IMR-90 (cell line): ENCODE data around the gene LAMC3. TPM values are rescaled to one million over a fixed set of nuclear protein-coding genes. Genes with fewer than 3 reads are reported as not detected.

Experiments
- ATAC-seq: fragments of 200-7000 bp; cut with Tn5 transposase; 2 replicates; pipeline ENCODE4 v1.9.1; 2020; ENCODE audit warnings: low read depth, mild to moderate bottlenecking, moderate library complexity
- BruUV-seq: library from RNA; stranded (reverse); fragments of 400-500 nt; replicated peaks from 2 replicates; lab custom pipeline; 2021; lab: Mats Ljungman, UMichigan
- CTCF ChIA-PET: fragments of 300-600 bp; formaldehyde crosslinking; extraction: SDS; loops from one replicate; lab custom pipeline; 2021; ENCODE audit warnings: antibody characterized with exemption; lab: Yijun Ruan, JAX
- POLR2A ChIA-PET: fragments of 300-600 bp; sonication (Branson Sonifier 250); formaldehyde crosslinking; loops from one replicate; lab custom pipeline; 2022; ENCODE audit warnings: antibody characterized with exemption; ENCODE audit not compliant: unreplicated experiment; lab: Charles Lee
- DNase-seq: peaks from one replicate; pipeline ENCODE4 v3.0.0; 2013
- H2AFZ ChIP-seq: replicated peaks from 2 replicates; pipeline ENCODE3; 2013; ENCODE audit warnings: low read length, mild to moderate bottlenecking; ENCODE audit not compliant: poor library complexity
- H2AK5ac ChIP-seq: 2 replicates; pipeline ENCODE4 v1.6.1; 2013; ENCODE audit warnings: low read depth, low read length, inconsistent platforms
- H2AK9ac ChIP-seq: replicated peaks from 2 replicates; pipeline ENCODE3; 2013; ENCODE audit warnings: mild to moderate bottlenecking, low read depth, low read length, moderate library complexity; ENCODE audit not compliant: poor library complexity
- H2BK120ac ChIP-seq: 2 replicates; pipeline ENCODE4 v1.6.1; 2013; ENCODE audit warnings: low read depth, low read length, inconsistent platforms
- H2BK15ac ChIP-seq: 3 replicates; pipeline ENCODE4 v1.6.1; 2013; ENCODE audit warnings: low read depth, low read length, inconsistent platforms
- H2BK20ac ChIP-seq: 2 replicates; pipeline ENCODE4 v1.6.1; 2013; ENCODE audit warnings: low read depth, mild to moderate bottlenecking, inconsistent platforms, low read length, moderate library complexity
- H2BK5ac ChIP-seq: 2 replicates; pipeline ENCODE4 v1.6.1; 2013; ENCODE audit warnings: mild to moderate bottlenecking, low read depth, low read length, inconsistent platforms; ENCODE audit not compliant: poor library complexity, severe bottlenecking
- H3K14ac ChIP-seq: replicated peaks from 2 replicates; pipeline ENCODE4 v1.6.1; 2013; ENCODE audit warnings: low read depth, low read length, inconsistent platforms
- H3K18ac ChIP-seq: 2 replicates; pipeline ENCODE4 v1.6.1; 2013; ENCODE audit warnings: low read depth, low read length, control low read depth
- H3K23ac ChIP-seq: 2 replicates; pipeline ENCODE4 v1.6.1; 2013; ENCODE audit warnings: low read depth, low read length, inconsistent platforms
- H3K27ac ChIP-seq: 2 replicates; pipeline ENCODE4 v1.5.1; 2013; ENCODE audit warnings: mild to moderate bottlenecking, control low read depth, low read length; ENCODE audit not compliant: insufficient read depth
- H3K27me3 ChIP-seq: 2 replicates; pipeline ENCODE4 v1.6.1; 2013; ENCODE audit warnings: low read length; ENCODE audit not compliant: control insufficient read depth, insufficient read depth
- H3K36me3 ChIP-seq: 2 replicates; pipeline ENCODE4 v1.6.1; 2013; ENCODE audit warnings: low read length, mixed read lengths; ENCODE audit not compliant: control insufficient read depth, insufficient read depth
- H3K4ac ChIP-seq: 2 replicates; pipeline ENCODE4 v1.6.1; 2013; ENCODE audit warnings: low read depth, low read length, inconsistent platforms
- H3K4me1 ChIP-seq: 2 replicates; pipeline ENCODE4 v1.6.1; 2013; ENCODE audit warnings: low read length, mixed read lengths; ENCODE audit not compliant: control insufficient read depth, insufficient read depth
- H3K4me2 ChIP-seq: 2 replicates; pipeline ENCODE4 v1.6.1; 2013; ENCODE audit warnings: low read depth, mild to moderate bottlenecking, control low read depth, low read length, moderate library complexity
- H3K4me3 ChIP-seq: 2 replicates; pipeline ENCODE4 v1.5.1; 2013; ENCODE audit warnings: low read depth, mild to moderate bottlenecking, control low read depth, low read length, moderate library complexity; ENCODE audit not compliant: insufficient read depth
- H3K56ac ChIP-seq: 2 replicates; pipeline ENCODE4 v1.6.1; 2013; ENCODE audit warnings: low read length, inconsistent platforms; ENCODE audit not compliant: insufficient read depth; ENCODE audit errors: extremely low read depth
- H3K79me1 ChIP-seq, 2 experiments: 2 replicates each; pipeline ENCODE4 v1.6.1; 2013; ENCODE audit warnings: low read length in 2 of 2, inconsistent platforms in 1 of 2, low read depth in 1 of 2
- H3K9ac ChIP-seq: 2 replicates; pipeline ENCODE4 v1.6.1; 2013; ENCODE audit warnings: low read depth, low read length, control low read depth
- H3K9me1 ChIP-seq: 2 replicates; pipeline ENCODE4 v1.6.1; 2013; ENCODE audit warnings: low read length, inconsistent platforms; ENCODE audit not compliant: insufficient read depth
- H3K9me3 ChIP-seq: 2 replicates; pipeline ENCODE4 v1.6.1; 2013; ENCODE audit warnings: low read length; ENCODE audit not compliant: control insufficient read depth, insufficient read depth
- H4K20me1 ChIP-seq: 2 replicates; pipeline ENCODE4 v1.6.1; 2013; ENCODE audit warnings: low read length, inconsistent platforms; ENCODE audit not compliant: insufficient read depth
- H4K5ac ChIP-seq: 2 replicates; pipeline ENCODE4 v1.6.1; 2013; ENCODE audit warnings: mild to moderate bottlenecking, low read depth, low read length, control low read depth
- H4K8ac ChIP-seq, 2 experiments: 2 replicates each; pipeline ENCODE4 v1.6.1; 2013; ENCODE audit warnings: low read depth in 2 of 2, low read length in 2 of 2, control low read depth in 1 of 2, inconsistent platforms in 1 of 2
- H4K91ac ChIP-seq: 2 replicates; pipeline ENCODE4 v1.6.1; 2013; ENCODE audit warnings: low read depth, low read length, inconsistent platforms; ENCODE audit not compliant: insufficient read depth
- CEBPB ChIP-seq: IDR thresholded peaks from 2 replicates; pipeline ENCODE4 v1.6.1; 2012; ENCODE audit warnings: low read depth, low read length, improper control_type of control experiment
- MAZ ChIP-seq: IDR thresholded peaks from 2 replicates; pipeline ENCODE4 v1.6.1; 2012; ENCODE audit warnings: low read depth, mild to moderate bottlenecking, low read length, improper control_type of control experiment, moderate library complexity, borderline replicate concordance
- RAD21 ChIP-seq: IDR thresholded peaks from 2 replicates; pipeline ENCODE4 v1.6.1; 2012; ENCODE audit warnings: low read length, improper control_type of control experiment
- RCOR1 ChIP-seq: IDR thresholded peaks from 2 replicates; pipeline ENCODE4 v1.6.1; 2012; ENCODE audit warnings: mild to moderate bottlenecking, low read length, improper control_type of control experiment; ENCODE audit not compliant: insufficient replicate concordance
- RFX5 ChIP-seq: IDR thresholded peaks from 2 replicates; pipeline ENCODE4 v1.8.0; 2012; ENCODE audit warnings: low read depth, mild to moderate bottlenecking, low read length, moderate library complexity
- WGBS, 2 experiments: methylation state at CpG; one replicate each; pipeline versions ENCODE4 v1.1.5 to v1.1.7; 2013; ENCODE audit warnings: missing lambda C conversion rate in 2 of 2; ENCODE audit not compliant: insufficient read length in 1 of 2; ENCODE audit errors: extremely low coverage in 2 of 2; 5-methylcytosine and 5-hydroxymethylcytosine counted together
- dilution Hi-C: fragments of 300-500 bp; cut with HindIII; formaldehyde crosslinking; loops from one replicate; pipeline ENCODE4 v1.14.3; 2018; ENCODE audit warnings: low sequenced_read_pairs; ENCODE audit not compliant: unreplicated experiment
- in situ Hi-C: fragments of 300-500 bp; cut with MboI; formaldehyde crosslinking; loops from 3 replicates; pipeline ENCODE4 v1.14.3; 2019; ENCODE audit warnings: low sequenced_read_pairs, inconsistent platforms, mixed read lengths
- intact Hi-C: fragments of 100-400 bp; cut with micrococcal nuclease; formaldehyde crosslinking; loops from 2 replicates; pipeline ENCODE4 v1.10.0; 2022
- polyA plus RNA-seq, 3 experiments: library from polyadenylated mRNA; depleted of rRNA; stranded (reverse); fragments of >200 nt; gene quantifications; 2 replicates each; pipeline ENCODE4 v1.2.3, GENCODE V29; 2012; ENCODE audit warnings: low replicate concordance in 1 of 3
- total RNA-seq: library from RNA; depleted of rRNA; stranded (reverse); fragments of >200 nt; gene quantifications from 2 replicates; pipeline ENCODE4 v1.2.3, GENCODE V29; 2012
- TF ChIP-seq, protein P1 (sequence below): conservative IDR thresholded peaks from 2 replicates; pipeline ENCODE4 v1.5.1; 2012; ENCODE audit warnings: mild to moderate bottlenecking, low read depth, low read length, improper control_type of control experiment

Gene LAMC3
- total and polyA plus RNA-seq, 2 of the 4 experiments (the other 2 are of a cell fraction), result not detected

DNA sequence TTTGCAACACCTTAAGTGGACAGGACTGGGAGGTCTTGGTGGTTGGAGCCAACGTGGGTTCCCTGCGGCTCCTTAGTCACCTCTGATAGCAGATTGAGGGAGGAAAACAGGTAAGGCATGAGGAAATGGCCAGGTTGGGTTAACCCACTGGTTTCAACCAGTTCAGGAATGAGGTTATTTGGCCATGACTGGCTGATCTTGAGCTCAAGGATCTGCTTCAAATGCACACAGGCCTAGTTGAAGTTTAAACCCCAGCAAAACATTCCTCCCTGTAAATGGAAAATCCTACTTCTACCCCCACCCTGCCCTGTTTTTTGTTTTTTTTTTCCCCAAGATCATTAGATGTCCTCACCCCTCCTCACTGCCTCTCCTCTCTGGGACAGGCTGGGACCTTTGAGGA lies 113.2 kb downstream of the LAMC3 start:
- no peak overlapping the region for H3K23ac ChIP-seq
- no peak overlapping the region for H3K56ac ChIP-seq
- TF ChIP-seq CEBPB, result no peak
- TF ChIP-seq MAZ, result no peak
- TF ChIP-seq RFX5, result no peak
- no peak for TF ChIP-seq RAD21
- TF ChIP-seq, protein P1, sequence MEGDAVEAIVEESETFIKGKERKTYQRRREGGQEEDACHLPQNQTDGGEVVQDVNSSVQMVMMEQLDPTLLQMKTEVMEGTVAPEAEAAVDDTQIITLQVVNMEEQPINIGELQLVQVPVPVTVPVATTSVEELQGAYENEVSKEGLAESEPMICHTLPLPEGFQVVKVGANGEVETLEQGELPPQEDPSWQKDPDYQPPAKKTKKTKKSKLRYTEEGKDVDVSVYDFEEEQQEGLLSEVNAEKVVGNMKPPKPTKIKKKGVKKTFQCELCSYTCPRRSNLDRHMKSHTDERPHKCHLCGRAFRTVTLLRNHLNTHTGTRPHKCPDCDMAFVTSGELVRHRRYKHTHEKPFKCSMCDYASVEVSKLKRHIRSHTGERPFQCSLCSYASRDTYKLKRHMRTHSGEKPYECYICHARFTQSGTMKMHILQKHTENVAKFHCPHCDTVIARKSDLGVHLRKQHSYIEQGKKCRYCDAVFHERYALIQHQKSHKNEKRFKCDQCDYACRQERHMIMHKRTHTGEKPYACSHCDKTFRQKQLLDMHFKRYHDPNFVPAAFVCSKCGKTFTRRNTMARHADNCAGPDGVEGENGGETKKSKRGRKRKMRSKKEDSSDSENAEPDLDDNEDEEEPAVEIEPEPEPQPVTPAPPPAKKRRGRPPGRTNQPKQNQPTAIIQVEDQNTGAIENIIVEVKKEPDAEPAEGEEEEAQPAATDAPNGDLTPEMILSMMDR, result no peak
- no peak for TF ChIP-seq RCOR1
- H4K91ac ChIP-seq, result no peak overlapping the region
- H3K9ac ChIP-seq, result no peak overlapping the region
- H2BK20ac ChIP-seq, result no peak overlapping the region
- in situ Hi-C loops, result no loop called here
- no peak overlapping the region for H4K5ac ChIP-seq
- BruUV-seq, result no TSS peak
- H4K20me1 ChIP-seq, result no peaks in the 10 kb centered on the region
- H2BK5ac ChIP-seq, result no peak overlapping the region
- H3K36me3 ChIP-seq, result no peaks in the 10 kb centered on the region
- no peak overlapping the region for H2BK120ac ChIP-seq
- H2AFZ ChIP-seq, result no peak overlapping the region
- H3K27me3 ChIP-seq, result peaks cover 18% of the 10 kb centered on the region
- ChIA-PET CTCF (no interaction called here), POLR2A (no interaction called here)
- H3K9me3 ChIP-seq, result no peaks in the 10 kb centered on the region
- intact Hi-C loops, result no loop called here
- peaks cover 4 to 23% of the 10 kb centered on the region in 2 experiments for H3K79me1 ChIP-seq
- H2AK5ac ChIP-seq, result no peak overlapping the region
- H2AK9ac ChIP-seq, result no peak overlapping the region
- no peaks in the 10 kb centered on the region for H3K9me1 ChIP-seq
- H3K4me3 ChIP-seq, result no peak overlapping the region
- no peak overlapping the region for H3K14ac ChIP-seq
- no peak overlapping the region for H3K27ac ChIP-seq
- H3K4me2 ChIP-seq, result no peak overlapping the region
- H2BK15ac ChIP-seq, result no peak overlapping the region
- H3K18ac ChIP-seq, result no peak overlapping the region
- WGBS, 2 experiments, result no CpG with 5 or more reads among the region's 2 CpGs
- no peak overlapping the region for H3K4ac ChIP-seq
- ATAC-seq, result no peak
- dilution Hi-C loops, result no loop called here
- no peaks in the 10 kb centered on the region for H3K4me1 ChIP-seq
- DNase-seq, result no peak
- no peak overlapping the region for H4K8ac ChIP-seq
